HEK293 (cell line): ENCODE results near the gene CHN2.

Source experiments
- GLIS2 ChIP-seq: fragments of 450-650 bp; formaldehyde crosslinking; IDR thresholded peaks from 2 replicates; pipeline ENCODE4 v1.5.1; 2016; ENCODE audit warnings: missing biosample characterization, missing genetic modification characterization
- TRIM28 ChIP-seq: IDR thresholded peaks from 2 replicates; pipeline ENCODE4 v1.6.1; 2011; ENCODE audit warnings: low read length, control low read depth, borderline replicate concordance
- WT1 ChIP-seq: fragments of 450-650 bp; formaldehyde crosslinking; IDR thresholded peaks from 2 replicates; pipeline ENCODE4 v1.5.1; 2016; ENCODE audit warnings: missing biosample characterization, missing genetic modification characterization
- YY1 ChIP-seq: fragments of 450-650 bp; formaldehyde crosslinking; IDR thresholded peaks from 2 replicates; pipeline ENCODE4 v1.5.1; 2018; ENCODE audit warnings: missing biosample characterization, missing genetic modification characterization
- ZIC2 ChIP-seq: fragments of 450-650 bp; formaldehyde crosslinking; IDR thresholded peaks from 2 replicates; pipeline ENCODE4 v1.5.1; 2016; ENCODE audit warnings: missing biosample characterization, missing genetic modification characterization
- ZNF112 ChIP-seq: fragments of 450-650 bp; formaldehyde crosslinking; IDR thresholded peaks from 2 replicates; pipeline ENCODE4 v1.5.0; 2017; ENCODE audit warnings: missing biosample characterization, missing genetic modification characterization
- ZNF114 ChIP-seq: fragments of 450-650 bp; formaldehyde crosslinking; IDR thresholded peaks from 2 replicates; pipeline ENCODE4 v1.5.0; 2017; ENCODE audit warnings: missing biosample characterization, missing genetic modification characterization
- ZNF175 ChIP-seq: fragments of 450-650 bp; formaldehyde crosslinking; IDR thresholded peaks from 2 replicates; pipeline ENCODE4 v1.5.1; 2016; ENCODE audit warnings: missing biosample characterization, missing genetic modification characterization
- ZNF184 ChIP-seq: fragments of 450-650 bp; IDR thresholded peaks from 2 replicates; pipeline ENCODE4 v1.5.1; 2018; ENCODE audit warnings: missing biosample characterization, mild to moderate bottlenecking, missing genetic modification characterization
- ZNF221 ChIP-seq: fragments of 450-650 bp; formaldehyde crosslinking; IDR thresholded peaks from 2 replicates; pipeline ENCODE4 v1.5.1; 2017; ENCODE audit warnings: missing biosample characterization, missing genetic modification characterization, borderline replicate concordance
- ZNF223 ChIP-seq: fragments of 450-650 bp; formaldehyde crosslinking; IDR thresholded peaks from 2 replicates; pipeline ENCODE4 v1.5.1; 2016; ENCODE audit warnings: missing biosample characterization, missing genetic modification characterization
- ZNF311 ChIP-seq: fragments of 450-650 bp; formaldehyde crosslinking; IDR thresholded peaks from 2 replicates; pipeline ENCODE4 v1.5.1; 2017; ENCODE audit warnings: missing biosample characterization, missing genetic modification characterization, borderline replicate concordance
- ZNF416 ChIP-seq: fragments of 450-650 bp; formaldehyde crosslinking; IDR thresholded peaks from 2 replicates; pipeline ENCODE4 v1.5.1; 2016; ENCODE audit warnings: missing biosample characterization, missing genetic modification characterization
- ZNF521 ChIP-seq: fragments of 450-650 bp; formaldehyde crosslinking; IDR thresholded peaks from 2 replicates; pipeline ENCODE4 v1.5.1; 2017; ENCODE audit warnings: missing biosample characterization, mild to moderate bottlenecking, missing genetic modification characterization
- ZNF624 ChIP-seq: fragments of 450-650 bp; formaldehyde crosslinking; IDR thresholded peaks from 2 replicates; pipeline ENCODE4 v1.5.1; 2017; ENCODE audit warnings: missing biosample characterization, missing genetic modification characterization
- ZNF777 ChIP-seq: fragments of 450-650 bp; formaldehyde crosslinking; IDR thresholded peaks from 2 replicates; pipeline ENCODE4 v1.5.1; 2017; ENCODE audit warnings: missing biosample characterization, missing genetic modification characterization, borderline replicate concordance
- TF ChIP-seq, protein P1 (sequence below): fragments of 450-650 bp; formaldehyde crosslinking; IDR thresholded peaks from 2 replicates; pipeline ENCODE4 v1.5.1; 2016; ENCODE audit warnings: missing biosample characterization, missing genetic modification characterization, borderline replicate concordance
- TF ChIP-seq, protein P2 (sequence below): fragments of 450-650 bp; formaldehyde crosslinking; conservative IDR thresholded peaks from 2 replicates; pipeline ENCODE4 v1.5.1; 2016; ENCODE audit warnings: low read depth, missing biosample characterization, missing genetic modification characterization
- TF ChIP-seq, protein P3 (sequence below): fragments of 450-650 bp; formaldehyde crosslinking; IDR thresholded peaks from 2 replicates; pipeline ENCODE4 v1.5.1; 2017; ENCODE audit warnings: missing biosample characterization, mild to moderate bottlenecking, missing genetic modification characterization, moderate library complexity
- TF ChIP-seq, protein P4 (sequence below): fragments of 450-650 bp; formaldehyde crosslinking; IDR thresholded peaks from 2 replicates; pipeline ENCODE4 v1.5.1; 2017; ENCODE audit warnings: missing biosample characterization, missing genetic modification characterization
- TF ChIP-seq, protein P5 (sequence below): fragments of 450-650 bp; formaldehyde crosslinking; IDR thresholded peaks from 2 replicates; pipeline ENCODE4 v1.5.1; 2016; ENCODE audit warnings: missing biosample characterization, missing genetic modification characterization
- TF ChIP-seq, protein P6 (sequence below): fragments of 450-650 bp; formaldehyde crosslinking; IDR thresholded peaks from 2 replicates; pipeline ENCODE4 v1.5.1; 2016; ENCODE audit warnings: missing biosample characterization, missing genetic modification characterization, borderline replicate concordance

The CHN2 gene

DNA sequence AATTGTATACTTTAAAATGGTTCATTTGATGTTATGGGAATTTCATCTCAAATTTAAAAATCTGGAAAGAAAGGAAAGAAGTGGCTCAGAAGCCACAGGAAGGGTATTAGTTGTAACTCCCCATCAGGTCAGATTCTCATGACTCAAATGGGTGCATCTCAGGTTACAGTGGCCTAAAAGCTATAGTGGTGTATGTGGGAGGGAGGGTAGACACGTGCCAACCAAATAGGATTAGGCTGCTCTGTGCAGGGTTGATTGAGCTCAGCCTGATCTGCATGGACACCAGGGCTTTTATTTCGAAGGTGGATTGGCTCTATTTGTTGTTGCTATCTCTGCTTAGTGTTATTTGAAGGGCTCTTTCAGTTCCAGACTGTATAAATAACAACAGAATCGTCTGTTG is 247.6 kb downstream of the CHN2 start (continued):
- TF ChIP-seq, protein P1, sequence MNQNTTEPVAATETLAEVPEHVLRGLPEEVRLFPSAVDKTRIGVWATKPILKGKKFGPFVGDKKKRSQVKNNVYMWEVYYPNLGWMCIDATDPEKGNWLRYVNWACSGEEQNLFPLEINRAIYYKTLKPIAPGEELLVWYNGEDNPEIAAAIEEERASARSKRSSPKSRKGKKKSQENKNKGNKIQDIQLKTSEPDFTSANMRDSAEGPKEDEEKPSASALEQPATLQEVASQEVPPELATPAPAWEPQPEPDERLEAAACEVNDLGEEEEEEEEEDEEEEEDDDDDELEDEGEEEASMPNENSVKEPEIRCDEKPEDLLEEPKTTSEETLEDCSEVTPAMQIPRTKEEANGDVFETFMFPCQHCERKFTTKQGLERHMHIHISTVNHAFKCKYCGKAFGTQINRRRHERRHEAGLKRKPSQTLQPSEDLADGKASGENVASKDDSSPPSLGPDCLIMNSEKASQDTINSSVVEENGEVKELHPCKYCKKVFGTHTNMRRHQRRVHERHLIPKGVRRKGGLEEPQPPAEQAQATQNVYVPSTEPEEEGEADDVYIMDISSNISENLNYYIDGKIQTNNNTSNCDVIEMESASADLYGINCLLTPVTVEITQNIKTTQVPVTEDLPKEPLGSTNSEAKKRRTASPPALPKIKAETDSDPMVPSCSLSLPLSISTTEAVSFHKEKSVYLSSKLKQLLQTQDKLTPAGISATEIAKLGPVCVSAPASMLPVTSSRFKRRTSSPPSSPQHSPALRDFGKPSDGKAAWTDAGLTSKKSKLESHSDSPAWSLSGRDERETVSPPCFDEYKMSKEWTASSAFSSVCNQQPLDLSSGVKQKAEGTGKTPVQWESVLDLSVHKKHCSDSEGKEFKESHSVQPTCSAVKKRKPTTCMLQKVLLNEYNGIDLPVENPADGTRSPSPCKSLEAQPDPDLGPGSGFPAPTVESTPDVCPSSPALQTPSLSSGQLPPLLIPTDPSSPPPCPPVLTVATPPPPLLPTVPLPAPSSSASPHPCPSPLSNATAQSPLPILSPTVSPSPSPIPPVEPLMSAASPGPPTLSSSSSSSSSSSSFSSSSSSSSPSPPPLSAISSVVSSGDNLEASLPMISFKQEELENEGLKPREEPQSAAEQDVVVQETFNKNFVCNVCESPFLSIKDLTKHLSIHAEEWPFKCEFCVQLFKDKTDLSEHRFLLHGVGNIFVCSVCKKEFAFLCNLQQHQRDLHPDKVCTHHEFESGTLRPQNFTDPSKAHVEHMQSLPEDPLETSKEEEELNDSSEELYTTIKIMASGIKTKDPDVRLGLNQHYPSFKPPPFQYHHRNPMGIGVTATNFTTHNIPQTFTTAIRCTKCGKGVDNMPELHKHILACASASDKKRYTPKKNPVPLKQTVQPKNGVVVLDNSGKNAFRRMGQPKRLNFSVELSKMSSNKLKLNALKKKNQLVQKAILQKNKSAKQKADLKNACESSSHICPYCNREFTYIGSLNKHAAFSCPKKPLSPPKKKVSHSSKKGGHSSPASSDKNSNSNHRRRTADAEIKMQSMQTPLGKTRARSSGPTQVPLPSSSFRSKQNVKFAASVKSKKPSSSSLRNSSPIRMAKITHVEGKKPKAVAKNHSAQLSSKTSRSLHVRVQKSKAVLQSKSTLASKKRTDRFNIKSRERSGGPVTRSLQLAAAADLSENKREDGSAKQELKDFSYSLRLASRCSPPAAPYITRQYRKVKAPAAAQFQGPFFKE (tag by site-specific recombination) = no peak
- TF ChIP-seq ZNF311 (tag by site-specific recombination) = no peak
- no peak for TF ChIP-seq ZNF221 (tag by site-specific recombination)
- no peak for TF ChIP-seq ZNF624
- TF ChIP-seq, protein P2, sequence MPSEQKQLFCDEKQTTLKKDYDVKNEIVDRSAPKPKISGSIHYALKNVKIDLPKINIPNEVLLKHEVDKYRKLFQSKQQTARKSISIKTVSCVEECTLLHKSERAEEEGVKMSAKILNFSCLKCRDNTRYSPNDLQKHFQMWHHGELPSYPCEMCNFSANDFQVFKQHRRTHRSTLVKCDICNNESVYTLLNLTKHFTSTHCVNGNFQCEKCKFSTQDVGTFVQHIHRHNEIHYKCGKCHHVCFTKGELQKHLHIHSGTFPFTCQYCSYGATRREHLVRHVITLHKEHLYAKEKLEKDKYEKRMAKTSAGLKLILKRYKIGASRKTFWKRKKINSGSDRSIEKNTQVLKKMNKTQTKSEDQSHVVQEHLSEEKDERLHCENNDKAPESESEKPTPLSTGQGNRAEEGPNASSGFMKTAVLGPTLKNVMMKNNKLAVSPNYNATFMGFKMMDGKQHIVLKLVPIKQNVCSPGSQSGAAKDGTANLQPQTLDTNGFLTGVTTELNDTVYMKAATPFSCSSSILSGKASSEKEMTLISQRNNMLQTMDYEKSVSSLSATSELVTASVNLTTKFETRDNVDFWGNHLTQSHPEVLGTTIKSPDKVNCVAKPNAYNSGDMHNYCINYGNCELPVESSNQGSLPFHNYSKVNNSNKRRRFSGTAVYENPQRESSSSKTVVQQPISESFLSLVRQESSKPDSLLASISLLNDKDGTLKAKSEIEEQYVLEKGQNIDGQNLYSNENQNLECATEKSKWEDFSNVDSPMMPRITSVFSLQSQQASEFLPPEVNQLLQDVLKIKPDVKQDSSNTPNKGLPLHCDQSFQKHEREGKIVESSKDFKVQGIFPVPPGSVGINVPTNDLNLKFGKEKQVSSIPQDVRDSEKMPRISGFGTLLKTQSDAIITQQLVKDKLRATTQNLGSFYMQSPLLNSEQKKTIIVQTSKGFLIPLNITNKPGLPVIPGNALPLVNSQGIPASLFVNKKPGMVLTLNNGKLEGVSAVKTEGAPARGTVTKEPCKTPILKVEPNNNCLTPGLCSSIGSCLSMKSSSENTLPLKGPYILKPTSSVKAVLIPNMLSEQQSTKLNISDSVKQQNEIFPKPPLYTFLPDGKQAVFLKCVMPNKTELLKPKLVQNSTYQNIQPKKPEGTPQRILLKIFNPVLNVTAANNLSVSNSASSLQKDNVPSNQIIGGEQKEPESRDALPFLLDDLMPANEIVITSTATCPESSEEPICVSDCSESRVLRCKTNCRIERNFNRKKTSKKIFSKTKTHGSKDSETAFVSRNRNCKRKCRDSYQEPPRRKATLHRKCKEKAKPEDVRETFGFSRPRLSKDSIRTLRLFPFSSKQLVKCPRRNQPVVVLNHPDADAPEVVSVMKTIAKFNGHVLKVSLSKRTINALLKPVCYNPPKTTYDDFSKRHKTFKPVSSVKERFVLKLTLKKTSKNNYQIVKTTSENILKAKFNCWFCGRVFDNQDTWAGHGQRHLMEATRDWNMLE (tag by site-specific recombination) = no peak
- peak; percentile 87 for TF ChIP-seq WT1 (tag by site-specific recombination)
- TF ChIP-seq TRIM28 = peak; percentile 78; the same call in 1 of the 2 replicates
- no peak for TF ChIP-seq ZNF184
- TF ChIP-seq YY1 (tag by site-specific recombination) = no peak
- TF ChIP-seq ZNF521 = no peak
- no peak for TF ChIP-seq ZNF223 (tag by site-specific recombination)
- no peak for TF ChIP-seq ZNF112 (tag by site-specific recombination)
- TF ChIP-seq ZNF175 (tag by site-specific recombination) = no peak
- TF ChIP-seq, protein P3, sequence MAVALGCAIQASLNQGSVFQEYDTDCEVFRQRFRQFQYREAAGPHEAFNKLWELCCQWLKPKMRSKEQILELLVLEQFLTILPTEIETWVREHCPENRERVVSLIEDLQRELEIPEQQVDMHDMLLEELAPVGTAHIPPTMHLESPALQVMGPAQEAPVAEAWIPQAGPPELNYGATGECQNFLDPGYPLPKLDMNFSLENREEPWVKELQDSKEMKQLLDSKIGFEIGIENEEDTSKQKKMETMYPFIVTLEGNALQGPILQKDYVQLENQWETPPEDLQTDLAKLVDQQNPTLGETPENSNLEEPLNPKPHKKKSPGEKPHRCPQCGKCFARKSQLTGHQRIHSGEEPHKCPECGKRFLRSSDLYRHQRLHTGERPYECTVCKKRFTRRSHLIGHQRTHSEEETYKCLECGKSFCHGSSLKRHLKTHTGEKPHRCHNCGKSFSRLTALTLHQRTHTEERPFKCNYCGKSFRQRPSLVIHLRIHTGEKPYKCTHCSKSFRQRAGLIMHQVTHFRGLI (tag by site-specific recombination) = no peak
- TF ChIP-seq ZNF416 (tag by site-specific recombination) = no peak
- TF ChIP-seq ZIC2 = no peak
- TF ChIP-seq ZNF114 (tag by site-specific recombination) = no peak
- TF ChIP-seq, protein P4, sequence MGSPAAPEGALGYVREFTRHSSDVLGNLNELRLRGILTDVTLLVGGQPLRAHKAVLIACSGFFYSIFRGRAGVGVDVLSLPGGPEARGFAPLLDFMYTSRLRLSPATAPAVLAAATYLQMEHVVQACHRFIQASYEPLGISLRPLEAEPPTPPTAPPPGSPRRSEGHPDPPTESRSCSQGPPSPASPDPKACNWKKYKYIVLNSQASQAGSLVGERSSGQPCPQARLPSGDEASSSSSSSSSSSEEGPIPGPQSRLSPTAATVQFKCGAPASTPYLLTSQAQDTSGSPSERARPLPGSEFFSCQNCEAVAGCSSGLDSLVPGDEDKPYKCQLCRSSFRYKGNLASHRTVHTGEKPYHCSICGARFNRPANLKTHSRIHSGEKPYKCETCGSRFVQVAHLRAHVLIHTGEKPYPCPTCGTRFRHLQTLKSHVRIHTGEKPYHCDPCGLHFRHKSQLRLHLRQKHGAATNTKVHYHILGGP (tag by site-specific recombination) = no peak
- TF ChIP-seq, protein P5, sequence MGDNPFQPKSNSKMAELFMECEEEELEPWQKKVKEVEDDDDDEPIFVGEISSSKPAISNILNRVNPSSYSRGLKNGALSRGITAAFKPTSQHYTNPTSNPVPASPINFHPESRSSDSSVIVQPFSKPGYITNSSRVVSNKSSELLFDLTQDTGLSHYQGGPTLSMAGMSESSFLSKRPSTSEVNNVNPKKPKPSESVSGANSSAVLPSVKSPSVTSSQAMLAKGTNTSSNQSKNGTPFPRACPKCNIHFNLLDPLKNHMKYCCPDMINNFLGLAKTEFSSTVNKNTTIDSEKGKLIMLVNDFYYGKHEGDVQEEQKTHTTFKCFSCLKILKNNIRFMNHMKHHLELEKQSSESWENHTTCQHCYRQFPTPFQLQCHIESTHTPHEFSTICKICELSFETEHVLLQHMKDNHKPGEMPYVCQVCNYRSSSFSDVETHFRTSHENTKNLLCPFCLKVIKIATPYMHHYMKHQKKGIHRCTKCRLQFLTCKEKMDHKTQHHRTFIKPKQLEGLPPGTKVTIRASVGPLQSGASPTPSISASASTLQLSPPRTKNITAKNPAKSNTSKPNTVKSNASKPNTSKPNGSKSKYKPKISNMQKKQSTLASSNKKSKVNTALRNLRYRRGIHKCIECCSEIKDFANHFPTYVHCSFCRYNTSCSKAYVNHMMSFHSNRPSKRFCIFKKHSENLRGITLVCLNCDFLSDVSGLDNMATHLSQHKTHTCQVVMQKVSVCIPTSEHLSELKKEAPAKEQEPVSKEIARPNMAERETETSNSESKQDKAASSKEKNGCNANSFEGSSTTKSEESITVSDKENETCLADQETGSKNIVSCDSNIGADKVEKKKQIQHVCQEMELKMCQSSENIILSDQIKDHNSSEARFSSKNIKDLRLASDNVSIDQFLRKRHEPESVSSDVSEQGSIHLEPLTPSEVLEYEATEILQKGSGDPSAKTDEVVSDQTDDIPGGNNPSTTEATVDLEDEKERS (tag by site-specific recombination) = no peak
- TF ChIP-seq, protein P6, sequence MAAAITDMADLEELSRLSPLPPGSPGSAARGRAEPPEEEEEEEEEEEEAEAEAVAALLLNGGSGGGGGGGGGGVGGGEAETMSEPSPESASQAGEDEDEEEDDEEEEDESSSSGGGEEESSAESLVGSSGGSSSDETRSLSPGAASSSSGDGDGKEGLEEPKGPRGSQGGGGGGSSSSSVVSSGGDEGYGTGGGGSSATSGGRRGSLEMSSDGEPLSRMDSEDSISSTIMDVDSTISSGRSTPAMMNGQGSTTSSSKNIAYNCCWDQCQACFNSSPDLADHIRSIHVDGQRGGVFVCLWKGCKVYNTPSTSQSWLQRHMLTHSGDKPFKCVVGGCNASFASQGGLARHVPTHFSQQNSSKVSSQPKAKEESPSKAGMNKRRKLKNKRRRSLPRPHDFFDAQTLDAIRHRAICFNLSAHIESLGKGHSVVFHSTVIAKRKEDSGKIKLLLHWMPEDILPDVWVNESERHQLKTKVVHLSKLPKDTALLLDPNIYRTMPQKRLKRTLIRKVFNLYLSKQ = no peak
- no peak for TF ChIP-seq ZNF777
- TF ChIP-seq GLIS2 (tag by site-specific recombination) = no peak
